SK-N-SH treated with all-trans-retinoic acid at 6 μM for 48 hours (cell line): Measurements from ENCODE around the gene HMGA1.

Experiments used
- BACH2 ChIP-seq: fragments of 250-450 bp; sonication (Bioruptor Pico); IDR thresholded peaks from 2 replicates; pipeline ENCODE4 v1.9.0; 2021; ENCODE audit warnings: mild to moderate bottlenecking, borderline replicate concordance
- CSDC2 ChIP-seq: fragments of 250-450 bp; sonication (Bioruptor Pico); IDR thresholded peaks from 2 replicates; pipeline ENCODE4 v1.5.0; 2020; ENCODE audit warnings: mild to moderate bottlenecking, moderate library complexity
- ESRRG ChIP-seq: fragments of 250-450 bp; sonication (Bioruptor Pico); IDR thresholded peaks from 2 replicates; pipeline ENCODE4 v1.6.1; 2021; ENCODE audit warnings: mild to moderate bottlenecking
- RARB ChIP-seq: fragments of 250-450 bp; sonication (Bioruptor Pico); IDR thresholded peaks from 2 replicates; pipeline ENCODE4 v1.8.0; 2021; ENCODE audit warnings: mild to moderate bottlenecking, moderate library complexity
- SNAI2 ChIP-seq: fragments of 250-450 bp; sonication (Bioruptor Pico); IDR thresholded peaks from 2 replicates; pipeline ENCODE4 v1.5.0; 2020; ENCODE audit warnings: mild to moderate bottlenecking, moderate library complexity
- TOX ChIP-seq: fragments of 250-450 bp; sonication (Bioruptor Pico); IDR thresholded peaks from 2 replicates; pipeline ENCODE4 v1.8.0; 2021; ENCODE audit warnings: mild to moderate bottlenecking, moderate library complexity, borderline replicate concordance
- TSHZ2 ChIP-seq: fragments of 250-450 bp; sonication (Bioruptor Pico); IDR thresholded peaks from 2 replicates; pipeline ENCODE4 v1.5.0; 2020; ENCODE audit warnings: mild to moderate bottlenecking, moderate library complexity
- ZFP3 ChIP-seq: fragments of 250-450 bp; sonication (Bioruptor Pico); IDR thresholded peaks from 2 replicates; pipeline ENCODE4 v1.5.0; 2020; ENCODE audit warnings: mild to moderate bottlenecking, moderate library complexity
- ZFP30 ChIP-seq: fragments of 450-650 bp; formaldehyde crosslinking; IDR thresholded peaks from 2 replicates; pipeline ENCODE4 v1.5.0; 2022; ENCODE audit warnings: mild to moderate bottlenecking, moderate library complexity

- TF ChIP-seq TOX (CRISPR knock-in tag) = no peak
- no peak for TF ChIP-seq BACH2 (CRISPR knock-in tag)
- no peak for TF ChIP-seq ZFP30 (CRISPR knock-in tag)
- TF ChIP-seq SNAI2 (CRISPR knock-in tag) = no peak
- TF ChIP-seq ESRRG (CRISPR knock-in tag) = no peak
- TF ChIP-seq ZFP3 (CRISPR knock-in tag) = no peak
- no peak for TF ChIP-seq CSDC2 (CRISPR knock-in tag)
- TF ChIP-seq RARB (CRISPR knock-in tag) = no peak
- TF ChIP-seq TSHZ2 (CRISPR knock-in tag) = no peak
These were observed 45.1 kb downstream of the HMGA1 start for GRCh38 chr6:34281702-34282334.
